Calu3 (cell line): ENCODE data around the gene DDOST. TPM values are rescaled to one million over a fixed set of nuclear protein-coding genes. Genes with fewer than 3 reads are reported as not detected.

Source experiments
- BruUV-seq: library from RNA; stranded (reverse); fragments of 400-500 nt; replicated peaks from 2 replicates; lab custom pipeline; 2021; lab: Mats Ljungman, UMichigan
- CTCF ChIA-PET: fragments of 300-600 bp; sonication (Branson Sonifier 250); formaldehyde crosslinking; loops from one replicate; lab custom pipeline; 2022; ENCODE audit warnings: antibody characterized with exemption; lab: Charles Lee
- DNase-seq: peaks from one replicate; pipeline ENCODE4 v3.0.0; 2022
- H3K27ac Mint-ChIP-seq: one replicate; pipeline ENCODE4 v1.8.0; 2022; ENCODE audit warnings: mixed read lengths; ENCODE audit not compliant: unreplicated experiment
- H3K27me3 Mint-ChIP-seq: one replicate; pipeline ENCODE4 v1.8.0; 2022; ENCODE audit warnings: mixed read lengths; ENCODE audit not compliant: unreplicated experiment
- H3K36me3 Mint-ChIP-seq: one replicate; pipeline ENCODE4 v1.8.0; 2022; ENCODE audit warnings: mild to moderate bottlenecking, moderate library complexity, mixed read lengths; ENCODE audit not compliant: insufficient read depth, unreplicated experiment
- H3K4me1 Mint-ChIP-seq: one replicate; pipeline ENCODE4 v1.8.0; 2022; ENCODE audit warnings: mild to moderate bottlenecking, low read depth, mixed read lengths; ENCODE audit not compliant: unreplicated experiment
- H3K4me3 Mint-ChIP-seq: one replicate; pipeline ENCODE4 v1.8.0; 2022; ENCODE audit warnings: mild to moderate bottlenecking, low read depth, moderate library complexity, mixed read lengths; ENCODE audit not compliant: unreplicated experiment
- H3K9me3 Mint-ChIP-seq: one replicate; pipeline ENCODE4 v1.8.0; 2022; ENCODE audit warnings: low read depth, mixed read lengths; ENCODE audit not compliant: unreplicated experiment
- CTCF ChIP-seq: fragments of 200-600 bp; IDR thresholded peaks from one replicate; pipeline ENCODE4 v1.8.0; 2022; ENCODE audit warnings: antibody characterized with exemption; ENCODE audit not compliant: unreplicated experiment
- intact Hi-C: fragments of 100-400 bp; cut with micrococcal nuclease; formaldehyde crosslinking; loops from one replicate; pipeline ENCODE4 v1.10.0; 2022; ENCODE audit not compliant: unreplicated experiment
- total RNA-seq: library from RNA; stranded (reverse); gene quantifications from 2 replicates; pipeline ENCODE4 v1.2.3, GENCODE V29; 2022

Gene DDOST
- total RNA-seq, 1 experiment from 2014 or later, result 266 TPM

DNA sequence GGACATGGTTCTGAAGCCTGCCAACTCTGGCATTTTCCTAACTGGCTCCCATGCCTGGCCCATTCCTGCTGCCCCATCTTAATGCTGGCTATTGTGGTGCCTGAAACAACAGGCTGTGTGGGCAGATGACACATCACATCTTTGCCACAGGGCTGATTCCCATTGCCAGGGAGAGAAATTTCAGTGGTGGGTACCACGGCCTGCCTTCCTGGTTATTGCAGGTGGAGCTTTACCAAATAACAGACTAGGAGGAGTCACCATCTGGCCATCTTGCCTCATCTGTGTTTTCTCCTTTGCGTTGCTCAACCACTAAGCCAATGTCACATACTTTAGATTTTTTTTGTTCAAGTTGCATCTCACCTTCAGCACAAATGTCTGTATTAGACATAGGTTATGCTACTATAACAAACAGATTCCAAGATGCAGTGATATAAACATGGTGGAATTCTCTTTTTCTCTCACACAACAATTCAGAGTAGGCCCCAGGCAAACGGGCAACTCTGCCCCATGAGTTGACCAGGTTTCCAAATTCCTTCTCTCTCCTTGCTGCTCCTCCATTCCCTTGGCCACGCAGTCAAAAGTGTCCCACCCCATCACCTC lies 58.2 kb downstream of the DDOST start:
- Mint-ChIP-seq H3K27ac (no peak overlapping the region), H3K27me3 (no peaks in the 10 kb centered on the region), H3K9me3 (peaks cover 4% of the 10 kb centered on the region), H3K36me3 (no peaks in the 10 kb centered on the region), H3K4me1 (peaks cover 43% of the 10 kb centered on the region), H3K4me3 (no peak overlapping the region)
- CTCF ChIA-PET, result no interaction called here
- intact Hi-C loops, result no loop called here
- no peak for DNase-seq
- no TSS peak for BruUV-seq
- no peak for TF ChIP-seq CTCF

Other genes with a start within 250 kb of the DDOST start
- gene CAMK2N1, start 175.2 kb downstream of the DDOST start, total RNA-seq, result 56.0 and 66.0 TPM in 2 replicates
- 21.9 and 24.3 TPM in 2 replicates for gene MUL1, start 153.2 kb downstream of the DDOST start, total RNA-seq
- not detected in 2 replicates for gene FAM43B, start 108.8 kb downstream of the DDOST start, total RNA-seq
- 7.4 and 9.0 TPM in 2 replicates for gene CDA, start 72.3 kb downstream of the DDOST start, total RNA-seq
- gene PINK1, start 27.9 kb downstream of the DDOST start, total RNA-seq, result 11.2 and 11.9 TPM in 2 replicates
- gene KIF17, start 56.6 kb upstream of the DDOST start, total RNA-seq, result not detected in 2 replicates
- 2.7 and 3.8 TPM in 2 replicates for gene SH2D5, start 71.3 kb upstream of the DDOST start, total RNA-seq
- gene HP1BP3, start 125.9 kb upstream of the DDOST start, total RNA-seq, result 229 and 247 TPM in 2 replicates